Liver (tissue), 9 donors: ENCODE results near the gene AP3B1. TPM values are rescaled to one million over a fixed set of nuclear protein-coding genes. Genes with fewer than 3 reads are reported as not detected.

Experiments
- DNase-seq: peaks from one replicate; pipeline ENCODE4 v3.0.0-alpha.2; 2017; ENCODE audit warnings: low spot score
- H3K27ac ChIP-seq, 2 donors: one replicate each; pipeline ENCODE4 v1.7.0; 2013; ENCODE audit warnings: inconsistent platforms in 2 of 2, low read length in 2 of 2, control low read depth in 1 of 2, low read depth in 1 of 2, mild to moderate bottlenecking in 1 of 2
- H3K27me3 ChIP-seq, 4 donors: one replicate each; pipeline versions ENCODE4 v1.6.1 to v1.7.0; 2013; ENCODE audit warnings: low read length in 3 of 4, inconsistent platforms in 1 of 4, mild to moderate bottlenecking in 1 of 4, moderate library complexity in 1 of 4; ENCODE audit not compliant: control insufficient read depth in 4 of 4, insufficient read depth in 4 of 4
- H3K36me3 ChIP-seq, 4 donors: one replicate each; pipeline versions ENCODE4 v1.6.1 to v1.7.0; 2013; ENCODE audit warnings: low read length in 3 of 4, mild to moderate bottlenecking in 3 of 4, low read depth in 1 of 4, moderate library complexity in 1 of 4; ENCODE audit not compliant: control insufficient read depth in 4 of 4, insufficient read depth in 3 of 4
- H3K4me1 ChIP-seq, 4 donors: one replicate each; pipeline versions ENCODE4 v1.6.1 to v1.7.0; 2013; ENCODE audit warnings: low read length in 3 of 4, mild to moderate bottlenecking in 3 of 4, moderate library complexity in 1 of 4; ENCODE audit not compliant: control insufficient read depth in 4 of 4, insufficient read depth in 4 of 4
- H3K4me3 ChIP-seq, 3 donors: one replicate each; pipeline versions ENCODE4 v1.6.1 to v1.7.0; 2013; ENCODE audit warnings: low read length in 3 of 3, control low read depth in 1 of 3, low read depth in 1 of 3, mild to moderate bottlenecking in 1 of 3
- H3K9ac ChIP-seq, 2 donors: one replicate each; pipeline ENCODE4 v1.7.0; 2013; ENCODE audit warnings: low read length in 2 of 2, mild to moderate bottlenecking in 2 of 2, moderate library complexity in 2 of 2, control low read depth in 1 of 2, low read depth in 1 of 2
- H3K9me3 ChIP-seq, 4 donors: one replicate each; pipeline versions ENCODE4 v1.6.1 to v1.7.0; 2013; ENCODE audit warnings: low read length in 3 of 4; ENCODE audit not compliant: control insufficient read depth in 4 of 4
- EGR1 ChIP-seq, 2 donors: IDR thresholded peaks; 2 replicates each; pipeline ENCODE4 v1.6.1; 2016 to 2018; ENCODE audit warnings: antibody characterized with exemption in 2 of 2, low read depth in 2 of 2
- FOXA1 ChIP-seq: IDR thresholded peaks from 2 replicates; pipeline ENCODE4 v1.6.1; 2016; ENCODE audit warnings: antibody characterized with exemption
- FOXA2 ChIP-seq: IDR thresholded peaks from 2 replicates; pipeline ENCODE4 v1.6.1; 2016; ENCODE audit warnings: antibody characterized with exemption
- GABPA ChIP-seq, 2 donors: IDR thresholded peaks in 1 of 2; conservative IDR thresholded peaks in 1 of 2; 2 replicates each; pipeline ENCODE4 v1.6.1; 2016; ENCODE audit warnings: antibody characterized with exemption in 2 of 2, mild to moderate bottlenecking in 1 of 2, moderate library complexity in 1 of 2
- HNF4A ChIP-seq, 2 donors: conservative IDR thresholded peaks; 2 replicates each; pipeline ENCODE4 v1.6.1; 2016; ENCODE audit warnings: antibody characterized with exemption in 2 of 2, mild to moderate bottlenecking in 2 of 2
- HNF4G ChIP-seq: IDR thresholded peaks from 2 replicates; pipeline ENCODE4 v1.6.1; 2016; ENCODE audit warnings: antibody characterized with exemption
- JUND ChIP-seq, 2 donors: IDR thresholded peaks; 2 replicates each; pipeline ENCODE4 v1.6.1; 2016; ENCODE audit warnings: antibody characterized with exemption in 2 of 2
- NR2F2 ChIP-seq: IDR thresholded peaks from 2 replicates; pipeline ENCODE4 v1.6.1; 2016; ENCODE audit warnings: antibody characterized with exemption
- RAD21 ChIP-seq, 2 donors: IDR thresholded peaks; 2 replicates each; pipeline ENCODE4 v1.6.1; 2016; ENCODE audit warnings: antibody characterized with exemption in 2 of 2, mild to moderate bottlenecking in 2 of 2
- SP1 ChIP-seq: IDR thresholded peaks from 2 replicates; pipeline ENCODE4 v1.6.1; 2018; ENCODE audit warnings: antibody characterized with exemption, mild to moderate bottlenecking
- TAF1 ChIP-seq: conservative IDR thresholded peaks from 2 replicates; pipeline ENCODE4 v1.6.1; 2016; ENCODE audit warnings: antibody characterized with exemption, mild to moderate bottlenecking
- YY1 ChIP-seq: IDR thresholded peaks from 2 replicates; pipeline ENCODE4 v1.6.1; 2016; ENCODE audit warnings: antibody characterized with exemption, mild to moderate bottlenecking
- WGBS: extraction: QIAGEN DNeasy Blood & Tissue Kit; methylation state at CpG from one replicate; pipeline ENCODE4 v1.1.7; 2013; 5-methylcytosine and 5-hydroxymethylcytosine counted together
- polyA plus RNA-seq, 2 donors: library from polyadenylated mRNA; stranded (reverse) in 1 of 2; unstranded in 1 of 2; fragments of 200-250 nt in 1 of 2; fragments of >200 nt in 1 of 2; fragmentation: Nextera tagmentation in 1 of 2; extraction: Ambion mirVana in 1 of 2; gene quantifications; one replicate each; pipeline versions ENCODE4 v1.2.1 to v1.2.3, GENCODE V29; 2013 to 2015
- total RNA-seq, 2 donors: library from RNA; depleted of rRNA; stranded (reverse); fragments of >200 nt; gene quantifications; one replicate each; pipeline ENCODE4 v1.2.3, GENCODE V29; 2014
- TF ChIP-seq, protein P1 (sequence below): fragments of 150-350 bp; IDR thresholded peaks from 2 replicates; pipeline ENCODE4 v1.5.1; 2017; ENCODE audit warnings: improper control_type of control experiment, low read depth, low read length; ENCODE audit not compliant: missing input control
- TF ChIP-seq, protein P2 (sequence below): IDR thresholded peaks from 2 replicates; pipeline ENCODE4 v1.6.1; 2016; ENCODE audit warnings: antibody characterized with exemption
- TF ChIP-seq, protein P3 (sequence below): IDR thresholded peaks from 2 replicates; pipeline ENCODE4 v1.6.1; 2016; ENCODE audit warnings: antibody characterized with exemption
- TF ChIP-seq, protein P4 (sequence below): IDR thresholded peaks from 2 replicates; pipeline ENCODE4 v1.6.1; 2016; ENCODE audit warnings: antibody characterized with exemption, mild to moderate bottlenecking
- TF ChIP-seq, protein P5 (sequence below): IDR thresholded peaks from 2 replicates; pipeline ENCODE4 v1.6.1; 2016; ENCODE audit warnings: antibody characterized with exemption
- donor health status: healthy.
- donor health status: healthy.
- donor health status: healthy.
- donor health status: healthy.
- donor health status: healthy.

Gene AP3B1
- total and polyA plus RNA-seq, 4 donors = 8.2 to 23.1 (median 14.4) TPM

DNA sequence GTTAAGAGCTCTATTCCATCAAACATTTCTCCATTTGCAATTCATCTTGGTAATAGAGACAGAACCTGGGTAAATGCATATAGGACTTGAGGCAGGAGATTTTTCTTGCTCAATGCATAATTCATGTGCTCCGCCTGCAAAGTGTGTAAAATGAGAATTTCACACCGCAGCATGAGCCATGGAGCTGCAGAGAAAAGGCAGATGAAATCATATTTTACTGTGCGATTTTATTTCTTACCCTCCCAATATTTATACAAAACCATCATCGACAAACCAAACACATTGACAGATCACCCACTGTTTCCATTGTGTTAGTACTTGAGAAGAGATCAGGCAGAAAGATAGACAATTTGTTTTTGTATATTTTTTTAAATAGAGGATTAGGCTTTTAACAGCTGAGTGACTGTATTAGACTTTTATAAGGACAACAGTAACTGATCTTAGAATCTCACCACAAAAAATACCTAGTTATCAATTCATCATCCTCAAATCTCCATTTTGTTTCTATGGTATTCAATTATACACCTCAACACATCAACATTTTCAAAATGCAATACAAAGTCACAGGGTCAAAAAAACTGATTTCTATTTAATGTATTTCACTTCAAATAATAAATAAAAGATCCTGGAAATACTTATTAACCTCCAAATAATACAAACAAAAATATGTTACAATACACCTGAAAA, 191.1 kb downstream of the AP3B1 start:
- H3K9me3 ChIP-seq = no peaks in the 10 kb centered on the region
- TF ChIP-seq, protein P1, sequence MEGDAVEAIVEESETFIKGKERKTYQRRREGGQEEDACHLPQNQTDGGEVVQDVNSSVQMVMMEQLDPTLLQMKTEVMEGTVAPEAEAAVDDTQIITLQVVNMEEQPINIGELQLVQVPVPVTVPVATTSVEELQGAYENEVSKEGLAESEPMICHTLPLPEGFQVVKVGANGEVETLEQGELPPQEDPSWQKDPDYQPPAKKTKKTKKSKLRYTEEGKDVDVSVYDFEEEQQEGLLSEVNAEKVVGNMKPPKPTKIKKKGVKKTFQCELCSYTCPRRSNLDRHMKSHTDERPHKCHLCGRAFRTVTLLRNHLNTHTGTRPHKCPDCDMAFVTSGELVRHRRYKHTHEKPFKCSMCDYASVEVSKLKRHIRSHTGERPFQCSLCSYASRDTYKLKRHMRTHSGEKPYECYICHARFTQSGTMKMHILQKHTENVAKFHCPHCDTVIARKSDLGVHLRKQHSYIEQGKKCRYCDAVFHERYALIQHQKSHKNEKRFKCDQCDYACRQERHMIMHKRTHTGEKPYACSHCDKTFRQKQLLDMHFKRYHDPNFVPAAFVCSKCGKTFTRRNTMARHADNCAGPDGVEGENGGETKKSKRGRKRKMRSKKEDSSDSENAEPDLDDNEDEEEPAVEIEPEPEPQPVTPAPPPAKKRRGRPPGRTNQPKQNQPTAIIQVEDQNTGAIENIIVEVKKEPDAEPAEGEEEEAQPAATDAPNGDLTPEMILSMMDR = no peak
- TF ChIP-seq JUND (IDR thresholded peaks at IDR 0.05) = no peak
- TF ChIP-seq NR2F2 = no peak
- no peak for TF ChIP-seq TAF1
- TF ChIP-seq, protein P2, sequence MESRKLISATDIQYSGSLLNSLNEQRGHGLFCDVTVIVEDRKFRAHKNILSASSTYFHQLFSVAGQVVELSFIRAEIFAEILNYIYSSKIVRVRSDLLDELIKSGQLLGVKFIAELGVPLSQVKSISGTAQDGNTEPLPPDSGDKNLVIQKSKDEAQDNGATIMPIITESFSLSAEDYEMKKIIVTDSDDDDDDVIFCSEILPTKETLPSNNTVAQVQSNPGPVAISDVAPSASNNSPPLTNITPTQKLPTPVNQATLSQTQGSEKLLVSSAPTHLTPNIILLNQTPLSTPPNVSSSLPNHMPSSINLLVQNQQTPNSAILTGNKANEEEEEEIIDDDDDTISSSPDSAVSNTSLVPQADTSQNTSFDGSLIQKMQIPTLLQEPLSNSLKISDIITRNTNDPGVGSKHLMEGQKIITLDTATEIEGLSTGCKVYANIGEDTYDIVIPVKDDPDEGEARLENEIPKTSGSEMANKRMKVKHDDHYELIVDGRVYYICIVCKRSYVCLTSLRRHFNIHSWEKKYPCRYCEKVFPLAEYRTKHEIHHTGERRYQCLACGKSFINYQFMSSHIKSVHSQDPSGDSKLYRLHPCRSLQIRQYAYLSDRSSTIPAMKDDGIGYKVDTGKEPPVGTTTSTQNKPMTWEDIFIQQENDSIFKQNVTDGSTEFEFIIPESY = no peak
- TF ChIP-seq SP1 = no peak
- no peak for TF ChIP-seq GABPA (IDR thresholded peaks at IDR 0.05 in 1 of 2, conservative IDR thresholded peaks at IDR 0.05 in 1 of 2)
- TF ChIP-seq HNF4G = no peak
- TF ChIP-seq, protein P3, sequence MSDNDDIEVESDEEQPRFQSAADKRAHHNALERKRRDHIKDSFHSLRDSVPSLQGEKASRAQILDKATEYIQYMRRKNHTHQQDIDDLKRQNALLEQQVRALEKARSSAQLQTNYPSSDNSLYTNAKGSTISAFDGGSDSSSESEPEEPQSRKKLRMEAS = no peak
- TF ChIP-seq FOXA1 = no peak
- no peak for TF ChIP-seq HNF4A (conservative IDR thresholded peaks at IDR 0.05)
- no peak for TF ChIP-seq FOXA2
- TF ChIP-seq, protein P4, sequence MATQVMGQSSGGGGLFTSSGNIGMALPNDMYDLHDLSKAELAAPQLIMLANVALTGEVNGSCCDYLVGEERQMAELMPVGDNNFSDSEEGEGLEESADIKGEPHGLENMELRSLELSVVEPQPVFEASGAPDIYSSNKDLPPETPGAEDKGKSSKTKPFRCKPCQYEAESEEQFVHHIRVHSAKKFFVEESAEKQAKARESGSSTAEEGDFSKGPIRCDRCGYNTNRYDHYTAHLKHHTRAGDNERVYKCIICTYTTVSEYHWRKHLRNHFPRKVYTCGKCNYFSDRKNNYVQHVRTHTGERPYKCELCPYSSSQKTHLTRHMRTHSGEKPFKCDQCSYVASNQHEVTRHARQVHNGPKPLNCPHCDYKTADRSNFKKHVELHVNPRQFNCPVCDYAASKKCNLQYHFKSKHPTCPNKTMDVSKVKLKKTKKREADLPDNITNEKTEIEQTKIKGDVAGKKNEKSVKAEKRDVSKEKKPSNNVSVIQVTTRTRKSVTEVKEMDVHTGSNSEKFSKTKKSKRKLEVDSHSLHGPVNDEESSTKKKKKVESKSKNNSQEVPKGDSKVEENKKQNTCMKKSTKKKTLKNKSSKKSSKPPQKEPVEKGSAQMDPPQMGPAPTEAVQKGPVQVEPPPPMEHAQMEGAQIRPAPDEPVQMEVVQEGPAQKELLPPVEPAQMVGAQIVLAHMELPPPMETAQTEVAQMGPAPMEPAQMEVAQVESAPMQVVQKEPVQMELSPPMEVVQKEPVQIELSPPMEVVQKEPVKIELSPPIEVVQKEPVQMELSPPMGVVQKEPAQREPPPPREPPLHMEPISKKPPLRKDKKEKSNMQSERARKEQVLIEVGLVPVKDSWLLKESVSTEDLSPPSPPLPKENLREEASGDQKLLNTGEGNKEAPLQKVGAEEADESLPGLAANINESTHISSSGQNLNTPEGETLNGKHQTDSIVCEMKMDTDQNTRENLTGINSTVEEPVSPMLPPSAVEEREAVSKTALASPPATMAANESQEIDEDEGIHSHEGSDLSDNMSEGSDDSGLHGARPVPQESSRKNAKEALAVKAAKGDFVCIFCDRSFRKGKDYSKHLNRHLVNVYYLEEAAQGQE = no peak
- no peak for TF ChIP-seq YY1
- TF ChIP-seq EGR1 (IDR thresholded peaks at IDR 0.05; ENCODE audit: low read depth in 2 of 2) = no peak
- no peak for TF ChIP-seq RAD21 (IDR thresholded peaks at IDR 0.05)
- TF ChIP-seq, protein P5, sequence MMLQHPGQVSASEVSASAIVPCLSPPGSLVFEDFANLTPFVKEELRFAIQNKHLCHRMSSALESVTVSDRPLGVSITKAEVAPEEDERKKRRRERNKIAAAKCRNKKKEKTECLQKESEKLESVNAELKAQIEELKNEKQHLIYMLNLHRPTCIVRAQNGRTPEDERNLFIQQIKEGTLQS = no peak
- no peak overlapping the region for H3K9ac ChIP-seq
- H3K27ac ChIP-seq = no peak overlapping the region
- H3K36me3 ChIP-seq = peaks cover 0 to 18% (median 7%) of the 10 kb centered on the region in 4 donors
- H3K27me3 ChIP-seq = no peaks in the 10 kb centered on the region
- WGBS = 97% methylated on average over 4 of the region's 4 CpGs
- H3K4me1 ChIP-seq = no peaks in the 10 kb centered on the region
- no peak overlapping the region for H3K4me3 ChIP-seq
- no peak for DNase-seq
